GM19240 (cell line): ENCODE results near the gene STX12.
A peak's percentile ranks its signal among the peaks of the same experiment; 100 is the strongest.
"Not testable (repeated sequence)": the region's sequence is repeated elsewhere in the genome, so short reads cannot be mapped to it uniquely, and the experiment has no call there.

Experiments used
- DNase-seq: peaks from one replicate; pipeline ENCODE4 v3.0.0; 2011; ENCODE audit warnings: low spot score; ENCODE audit not compliant: insufficient read length

STX12 gene

DNA sequence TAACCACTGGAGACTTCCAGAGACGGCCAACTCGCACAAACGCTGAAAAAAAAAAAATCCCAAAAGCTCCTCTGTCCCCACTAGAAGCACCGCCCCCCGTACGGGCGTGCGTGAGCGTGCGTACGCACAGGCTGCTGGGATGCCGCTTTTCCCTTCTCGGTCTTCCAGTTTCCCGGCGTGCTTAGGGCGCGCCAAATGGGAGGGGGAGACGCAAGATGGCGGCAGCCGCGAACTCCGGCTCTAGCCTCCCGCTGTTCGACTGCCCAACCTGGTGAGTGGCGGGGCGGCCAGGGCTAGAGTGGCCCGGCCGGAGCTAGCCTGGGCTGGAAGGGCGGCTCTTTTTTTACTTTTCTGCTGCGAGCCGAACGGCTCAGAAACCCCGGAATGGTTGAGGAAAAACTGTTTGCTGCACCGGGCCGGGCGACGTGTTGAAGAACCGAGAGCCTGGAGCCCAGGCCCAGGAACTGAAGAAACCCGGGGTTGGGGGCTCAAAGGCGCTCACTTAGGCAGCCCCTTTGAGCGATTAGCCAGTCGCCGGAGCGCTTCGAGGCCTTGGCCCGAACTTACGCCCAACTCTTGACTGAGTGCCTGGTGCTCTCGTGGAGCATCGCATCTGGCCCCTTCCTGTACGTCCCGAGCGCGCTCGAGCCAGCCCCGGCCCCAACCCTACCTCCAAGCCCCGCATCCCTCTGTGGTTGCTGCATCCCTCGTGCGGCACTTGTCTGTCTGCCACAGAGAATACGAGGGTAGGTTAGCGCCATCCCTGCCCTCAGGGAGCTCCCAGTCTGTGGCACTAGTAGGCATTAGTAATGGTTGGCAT lies 57.8 kb downstream of the STX12 start, which contains the start of gene PPP1R8:
Gene PPP1R8 (plus strand): TSS at position 162 of the 820 bp plus-strand sequence. CDS start 54 bp downstream, at position 216.
- DNase-seq = peak; percentile 63

DNA sequence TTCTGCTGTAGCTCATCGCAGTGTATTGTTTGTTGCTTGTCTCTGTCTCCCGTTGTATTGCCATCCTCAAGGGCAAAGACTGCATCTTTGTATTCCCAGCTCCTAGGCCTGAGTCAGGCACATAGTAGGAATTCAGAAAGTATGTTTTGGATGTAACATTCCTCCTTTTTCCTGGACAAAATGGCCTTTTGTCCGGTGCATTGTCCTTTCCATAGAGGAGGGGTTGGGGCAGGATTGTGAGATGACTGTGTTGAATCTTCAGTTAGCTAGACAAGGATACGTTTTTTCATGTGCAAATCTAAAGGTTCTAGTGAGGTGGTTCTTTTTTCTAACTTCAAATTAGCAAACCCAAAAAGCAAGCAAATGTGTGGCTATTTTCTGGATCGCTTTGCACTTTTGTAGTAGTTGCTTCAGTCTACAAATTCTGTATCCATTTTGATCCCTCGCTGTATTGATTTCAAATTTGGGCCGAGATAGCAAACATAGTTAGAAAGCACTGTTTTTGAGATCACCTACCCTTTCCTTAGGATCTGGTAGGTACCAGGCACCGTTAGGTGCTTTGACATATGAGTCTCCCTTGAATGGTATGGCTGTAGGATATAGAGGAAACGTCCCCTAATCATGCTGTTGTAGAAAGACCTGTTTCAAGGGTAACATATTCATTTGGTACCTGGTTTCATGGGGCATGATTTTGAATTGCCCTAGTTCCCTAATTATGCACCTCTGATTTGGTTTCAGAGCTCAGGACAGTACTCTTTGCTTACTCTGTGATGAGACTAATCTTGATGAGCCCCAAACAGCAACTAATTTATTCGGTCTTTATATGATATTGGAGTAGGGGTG lies 58.8 kb downstream of the STX12 start:
- DNase-seq = no peak

DNA sequence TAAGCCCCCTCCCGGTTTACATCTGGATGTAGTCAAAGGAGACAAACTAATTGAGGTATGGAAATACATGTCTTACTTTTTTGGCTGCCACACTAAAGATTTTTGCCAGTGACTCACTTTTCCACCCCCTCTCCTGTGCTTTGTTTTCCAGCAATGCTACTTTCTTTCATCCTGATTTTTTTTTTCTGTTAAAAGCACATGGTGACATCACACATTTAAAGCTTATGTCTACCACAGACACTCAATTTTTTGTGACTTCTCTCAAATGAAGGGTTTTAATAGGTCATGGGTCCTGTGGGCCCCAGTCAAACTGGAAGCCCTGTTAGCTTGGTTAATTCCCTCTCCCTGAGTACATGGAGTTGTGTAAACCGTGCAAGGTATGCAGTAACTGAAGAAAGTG lies 59.7 kb downstream of the STX12 start:
- DNase-seq = no peak

DNA sequence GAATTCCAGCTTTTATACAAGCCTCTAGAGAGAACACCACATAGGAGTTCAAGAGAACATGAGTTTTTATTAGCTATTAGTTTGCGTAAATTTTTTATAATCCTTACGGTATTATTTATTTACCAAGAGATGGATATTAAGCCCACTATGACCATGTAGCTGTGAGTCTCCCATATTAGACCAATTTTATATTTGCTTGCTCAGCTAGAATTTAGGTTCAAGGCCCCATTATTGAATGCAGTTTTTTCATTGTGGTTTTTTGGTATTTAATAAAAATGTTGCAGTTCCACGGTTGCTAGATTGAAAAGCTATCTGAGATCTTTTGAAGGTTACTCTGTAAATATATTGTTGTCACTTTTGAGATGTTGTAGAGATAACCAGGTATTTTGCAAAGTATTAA lies 60.5 kb downstream of the STX12 start:
- DNase-seq = no peak

DNA sequence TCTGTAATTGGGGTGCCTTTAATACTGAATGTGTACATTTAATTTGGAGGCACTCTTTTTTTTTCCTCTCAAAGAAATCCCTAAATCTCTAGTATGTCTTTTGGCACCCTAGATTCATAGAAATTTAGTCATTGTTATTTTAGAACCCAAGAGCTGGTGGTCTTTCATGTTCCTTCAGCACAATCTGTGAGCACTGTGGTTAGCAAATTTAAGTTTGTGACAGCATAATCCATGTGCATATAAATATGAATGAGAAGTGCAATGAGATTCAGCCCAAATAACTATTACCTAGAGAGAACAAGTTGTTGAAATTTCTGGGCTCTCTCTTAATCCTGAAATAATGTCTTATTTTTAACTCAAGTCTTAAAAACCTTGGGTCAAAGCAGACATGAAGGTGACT lies 62.0 kb downstream of the STX12 start:
- no peak for DNase-seq

DNA sequence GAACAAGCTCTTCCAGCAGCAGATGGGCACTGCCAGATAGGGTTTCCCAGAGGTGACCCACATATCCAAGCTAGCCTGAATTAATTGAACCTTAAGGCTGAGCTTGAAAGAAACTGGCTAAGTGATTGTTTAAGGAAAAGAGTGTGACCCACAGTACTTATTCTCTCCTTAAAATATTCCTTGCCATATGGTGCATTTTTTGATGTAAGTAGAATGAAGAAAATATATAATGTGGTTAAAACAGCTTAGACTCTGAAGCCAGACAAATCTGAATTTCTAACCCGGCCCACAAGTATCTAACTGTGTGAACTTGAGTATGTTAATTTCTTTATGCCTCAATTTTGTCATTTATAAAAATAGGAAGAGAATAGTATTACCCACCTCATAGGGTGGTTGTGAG lies 62.5 kb downstream of the STX12 start:
- no peak for DNase-seq

DNA sequence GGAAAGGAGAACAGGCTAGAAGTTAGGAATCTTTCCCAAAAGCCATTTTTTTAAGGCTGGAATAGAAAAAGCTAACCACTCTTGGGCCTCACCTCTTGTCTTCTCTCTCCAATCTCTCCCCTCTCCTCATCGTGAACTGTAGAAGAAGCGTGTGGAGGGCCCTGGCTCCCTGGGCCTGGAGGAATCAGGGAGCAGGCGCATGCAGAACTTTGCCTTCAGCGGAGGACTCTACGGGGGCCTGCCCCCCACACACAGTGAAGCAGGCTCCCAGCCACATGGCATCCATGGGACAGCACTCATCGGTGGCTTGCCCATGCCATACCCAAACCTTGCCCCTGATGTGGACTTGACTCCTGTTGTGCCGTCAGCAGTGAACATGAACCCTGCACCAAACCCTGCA lies 76.9 kb downstream of the STX12 start:
- DNase-seq = no peak

DNA sequence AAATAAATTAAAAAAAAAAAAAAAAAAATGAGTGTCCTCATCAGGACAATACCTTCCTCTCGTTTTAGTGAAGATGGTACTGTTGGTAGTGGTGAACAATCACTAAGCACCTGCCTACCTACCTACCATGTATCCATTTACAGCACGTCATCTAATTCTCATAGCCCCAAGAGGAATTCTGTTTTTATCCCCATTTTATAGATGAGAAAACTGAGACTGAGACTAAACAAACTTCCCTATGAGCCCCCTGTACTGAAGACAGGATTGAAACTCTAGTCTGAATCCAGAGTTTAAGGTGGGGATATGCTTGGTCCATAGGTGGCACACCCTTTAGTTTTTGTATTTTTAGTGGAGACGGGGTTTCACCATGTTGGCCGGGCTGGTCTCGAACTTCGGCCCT lies 82.1 kb downstream of the STX12 start:
- DNase-seq = no peak

DNA sequence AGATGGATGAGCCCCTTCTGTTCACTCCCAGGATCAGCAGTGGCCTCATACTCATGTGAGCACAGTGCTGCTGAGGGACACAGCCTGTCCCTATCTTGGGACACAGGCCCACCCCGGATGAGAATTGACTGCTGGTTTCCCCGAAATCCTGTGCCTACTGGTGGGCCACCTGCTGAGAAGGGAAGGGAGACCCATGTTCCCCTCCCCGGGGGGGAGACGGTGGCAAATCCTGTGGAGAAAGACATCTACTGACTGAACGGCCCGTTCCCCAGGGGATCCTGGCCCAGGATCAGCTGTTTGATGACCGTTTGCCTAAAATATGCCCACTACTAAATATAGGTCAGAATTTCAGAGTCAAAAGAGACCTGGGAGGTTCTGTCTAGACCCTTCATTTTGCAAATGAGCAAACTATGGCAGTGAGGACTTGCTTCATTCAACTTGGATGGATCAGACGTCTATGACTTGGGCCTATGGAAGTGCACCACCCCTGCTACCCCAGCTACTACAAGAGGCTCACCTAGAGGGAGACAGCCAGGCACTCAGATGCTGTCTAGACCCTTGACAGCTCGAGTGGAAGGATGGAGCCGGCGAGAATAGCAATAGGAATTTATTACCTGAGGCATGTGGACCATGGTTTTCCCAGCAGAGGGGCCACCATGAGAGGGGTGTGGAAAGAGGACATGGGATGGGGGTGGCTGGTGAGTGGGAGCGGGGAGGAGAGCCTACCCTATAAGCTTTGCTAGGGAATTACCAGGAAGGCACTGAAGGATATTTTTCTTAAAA lies 83.7 kb downstream of the STX12 start:
- no peak for DNase-seq

DNA sequence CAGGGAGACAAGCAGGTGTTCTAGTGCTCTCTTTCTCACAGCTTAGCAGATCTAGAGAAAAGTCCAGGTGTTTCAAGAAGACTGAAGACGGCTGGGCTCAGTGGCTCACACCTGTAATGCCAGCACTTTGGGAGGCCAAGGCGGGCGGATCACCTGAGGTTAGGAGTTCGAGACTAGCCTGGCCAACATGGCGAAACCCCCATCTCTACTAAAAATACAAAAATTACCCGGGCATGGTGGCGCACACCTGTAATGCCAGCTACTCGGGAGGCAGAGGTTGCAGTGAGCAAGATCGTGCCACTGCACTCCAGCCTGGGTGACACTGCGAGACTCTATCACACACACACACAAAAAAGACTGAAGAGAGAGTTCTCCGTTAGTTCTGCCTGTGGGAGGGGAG lies 84.5 kb downstream of the STX12 start:
- not testable (repeated sequence) for DNase-seq

DNA sequence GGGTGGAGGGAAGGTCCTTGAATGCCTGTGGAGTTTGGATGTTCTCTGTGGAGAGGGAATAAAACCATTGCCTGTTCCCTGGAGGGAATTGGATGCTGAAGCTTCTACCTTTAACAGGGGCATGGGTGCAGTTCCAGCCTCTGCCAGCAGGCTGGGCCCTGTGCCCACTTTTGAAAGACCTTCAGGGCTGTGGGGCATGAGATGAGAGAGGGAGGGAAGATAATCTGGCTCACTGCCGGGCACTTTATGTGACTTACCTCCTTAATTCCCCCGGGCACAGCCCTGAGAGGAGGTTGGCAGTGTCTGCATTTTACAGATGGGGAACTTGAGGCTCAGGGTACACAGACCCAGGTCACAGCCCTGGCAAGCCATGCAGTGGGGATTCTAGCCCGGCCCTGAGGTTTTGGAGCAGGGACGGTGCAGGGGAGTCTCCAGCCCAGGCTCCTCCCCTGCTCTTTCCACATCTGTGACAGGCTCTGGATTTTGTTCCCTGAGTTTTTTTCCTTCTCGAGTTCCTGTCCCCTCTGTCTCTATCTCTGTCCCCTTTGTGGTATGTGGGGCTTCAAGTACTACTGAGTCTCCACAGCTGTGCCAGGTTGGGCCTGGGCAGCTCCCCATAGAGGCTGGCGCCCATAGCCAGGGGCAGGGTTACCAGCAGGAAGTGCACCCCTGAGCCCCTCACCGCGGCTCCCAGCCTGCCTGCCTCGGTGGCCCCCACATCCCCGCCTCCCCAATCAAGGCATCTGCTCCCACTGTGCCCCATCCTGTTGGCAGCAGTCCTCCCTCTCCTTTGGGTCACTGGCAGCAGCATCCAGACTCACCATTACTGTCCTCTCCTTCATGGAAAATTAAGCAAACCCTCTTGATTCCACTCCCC lies 85.3 kb downstream of the STX12 start:
- peak; percentile 83 for DNase-seq

DNA sequence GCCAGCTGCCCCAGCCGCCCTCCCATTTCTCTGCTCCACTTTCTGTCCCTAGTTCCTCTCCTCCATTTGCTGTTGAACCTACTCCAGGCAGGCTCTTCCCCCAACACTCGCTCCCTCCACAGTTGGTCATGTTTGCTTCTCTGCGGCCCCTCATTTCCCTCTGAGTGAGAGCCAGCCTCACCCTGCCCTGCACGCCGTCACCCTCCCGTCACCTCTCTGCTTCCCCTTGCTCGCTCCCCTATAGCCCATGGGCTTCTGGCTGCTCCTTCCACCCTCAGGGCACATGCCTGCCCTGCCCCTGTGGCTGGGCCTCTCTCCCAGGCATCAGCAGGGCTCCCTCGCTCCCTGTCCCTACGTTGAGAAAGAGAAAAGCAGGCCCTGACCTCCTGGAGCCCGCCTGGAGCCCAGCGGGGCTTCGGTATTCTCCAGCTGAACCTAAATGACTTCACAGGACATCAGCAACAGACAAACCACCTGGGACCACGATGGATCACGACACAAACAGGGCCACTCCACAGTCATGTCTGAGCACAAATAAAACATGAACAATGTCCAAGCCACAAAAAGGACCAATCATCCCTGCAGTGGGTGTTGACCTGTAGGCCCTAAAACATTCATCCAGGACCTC lies 86.0 kb downstream of the STX12 start:
- DNase-seq = no peak

DNA sequence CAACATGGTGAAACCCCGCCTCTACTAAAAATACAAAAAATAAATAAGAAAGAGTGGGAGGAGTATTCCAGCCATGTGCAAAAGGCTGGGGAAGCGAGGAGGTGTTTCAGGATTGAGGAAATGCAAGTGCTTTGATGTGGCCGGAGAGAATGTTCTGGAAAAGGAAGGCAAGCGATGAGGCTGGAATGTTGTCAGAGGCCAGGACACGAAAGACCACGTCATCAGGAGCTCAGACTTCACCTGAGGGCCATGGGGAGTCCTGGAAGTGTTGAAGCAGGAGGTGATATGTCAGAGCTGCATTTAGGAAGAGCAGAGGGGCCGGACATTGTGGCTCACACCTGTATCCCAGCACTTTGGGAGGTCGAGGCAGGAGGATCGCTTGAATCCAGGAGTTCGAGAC lies 88.4 kb downstream of the STX12 start:
- DNase-seq = no peak

DNA sequence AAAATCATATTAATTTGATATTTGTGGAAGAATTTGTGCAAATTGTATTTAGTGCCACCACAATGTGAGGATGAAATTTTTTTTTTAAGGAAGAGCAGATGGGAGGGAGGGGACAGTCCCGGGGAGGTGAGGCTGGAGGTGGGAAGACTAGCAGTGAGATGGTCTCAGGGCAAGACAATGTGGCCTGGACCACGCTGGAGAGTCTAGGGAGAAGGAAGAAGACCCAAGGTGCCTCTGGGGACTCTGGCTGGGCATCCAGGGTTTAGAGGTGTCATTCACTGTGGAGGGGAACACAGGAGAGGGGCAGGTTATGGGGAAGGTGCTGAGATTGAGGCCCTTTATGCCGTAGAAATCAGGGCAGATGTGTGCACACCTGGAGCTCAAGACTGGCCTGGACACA lies 89.0 kb downstream of the STX12 start:
- no peak for DNase-seq

DNA sequence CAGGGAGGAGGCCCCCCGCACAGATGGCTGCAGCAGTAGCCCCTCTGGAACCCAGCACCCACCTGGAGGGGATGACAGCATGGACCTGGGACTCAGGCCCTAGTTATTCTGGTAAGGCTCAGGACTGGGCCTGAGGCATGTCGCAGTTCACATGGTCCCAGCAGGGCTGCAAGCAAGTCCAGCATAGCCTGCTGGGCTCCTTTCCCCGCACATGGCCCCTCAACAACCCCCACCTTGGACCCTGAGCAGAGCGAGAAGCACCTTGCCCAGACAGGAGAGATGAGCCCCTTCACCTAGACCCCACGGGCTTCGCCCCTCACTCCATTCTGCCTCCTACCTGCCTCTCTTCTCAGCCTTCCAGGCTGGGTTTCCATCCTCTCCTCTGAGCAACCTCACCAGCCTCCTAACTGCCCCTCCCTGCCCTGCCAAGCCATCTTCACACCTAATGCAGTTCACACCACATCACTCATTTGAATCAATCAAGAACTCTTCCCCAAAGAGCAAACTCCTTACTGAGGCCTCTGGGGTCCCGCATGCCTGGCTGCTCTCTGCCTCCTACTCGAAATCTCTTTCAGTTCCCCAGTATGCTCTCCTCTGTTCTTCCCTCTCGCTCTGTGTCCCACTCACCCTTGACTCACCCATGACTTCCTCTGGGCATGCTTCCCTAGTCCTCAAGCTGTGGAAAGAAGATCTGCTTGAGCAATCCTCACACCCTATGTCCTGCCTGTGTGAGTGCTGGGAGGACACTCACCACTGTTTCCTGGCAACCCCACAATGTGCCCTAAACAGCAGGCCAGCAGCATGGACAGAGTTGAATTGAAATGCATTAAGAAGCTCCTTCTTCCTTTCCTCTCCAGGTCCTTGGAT lies 89.9 kb downstream of the STX12 start:
- no peak for DNase-seq

DNA sequence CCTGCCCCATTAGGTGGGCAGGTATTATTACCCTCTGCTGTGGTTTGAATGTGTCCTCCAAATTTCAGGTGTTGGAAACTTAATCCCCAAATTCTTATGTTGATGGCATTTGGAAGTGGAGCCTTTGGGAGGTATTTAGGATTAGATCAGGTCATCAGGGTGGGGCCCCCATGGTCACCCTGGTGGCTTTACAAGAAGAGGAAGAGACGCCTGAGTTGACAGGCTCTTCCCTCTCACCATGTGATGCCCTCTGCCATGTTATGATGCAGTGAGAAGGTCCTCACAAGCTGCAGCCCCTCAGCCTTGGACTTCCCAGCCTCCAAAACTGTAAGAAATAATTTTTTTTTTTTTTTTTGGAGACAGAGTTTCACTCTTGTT lies 90.5 kb downstream of the STX12 start:
- no peak for DNase-seq

DNA sequence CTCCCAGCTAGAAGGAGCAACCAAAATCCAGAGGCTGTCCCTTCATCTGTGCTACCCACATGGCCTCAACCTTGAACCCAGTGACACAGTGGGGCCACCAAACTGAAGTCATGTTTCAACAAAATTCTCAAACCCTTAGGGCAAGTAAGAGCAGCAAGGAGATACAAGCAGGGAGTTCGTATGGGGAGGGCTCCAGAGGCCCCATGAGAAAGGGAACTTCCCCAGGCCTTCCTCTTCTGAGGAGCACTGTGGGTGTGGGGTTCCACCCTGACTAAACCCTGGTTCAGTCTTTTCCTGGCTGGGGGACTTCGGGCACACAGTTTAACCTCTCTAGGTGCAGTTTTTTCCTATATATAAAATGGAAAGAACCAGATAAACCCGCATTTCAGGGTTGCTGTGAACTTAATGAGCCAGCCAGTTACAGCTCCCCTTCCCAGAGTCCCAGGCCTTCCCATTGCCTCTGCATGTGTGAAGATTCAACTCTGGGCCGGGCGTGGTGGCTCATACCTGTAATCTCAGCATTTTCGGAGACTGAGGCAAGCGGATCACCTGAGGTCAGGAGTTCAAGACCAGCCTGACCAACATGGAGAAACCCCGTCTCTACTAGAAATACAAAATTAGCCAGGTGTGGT lies 91.4 kb downstream of the STX12 start:
- DNase-seq = no peak

DNA sequence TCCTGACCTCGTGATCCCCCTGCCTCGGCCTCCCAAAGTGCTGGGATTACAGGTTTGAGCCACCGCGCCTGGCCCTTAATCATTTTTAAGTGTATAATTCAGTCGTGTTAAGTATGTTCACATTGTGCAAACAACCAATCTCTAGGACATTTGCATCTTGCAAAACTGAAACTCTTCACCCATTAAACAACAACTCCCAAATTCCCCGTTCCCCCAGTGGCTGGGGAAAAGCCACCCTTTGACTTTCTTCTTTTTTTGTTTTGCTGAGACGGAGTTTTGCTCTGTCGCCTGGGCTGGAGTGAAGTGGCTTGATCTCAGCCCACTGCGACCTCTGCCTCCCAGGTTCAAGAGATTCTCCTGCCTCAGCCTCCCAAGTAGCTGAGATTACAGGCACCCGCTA lies 92.8 kb downstream of the STX12 start:
- no peak for DNase-seq

DNA sequence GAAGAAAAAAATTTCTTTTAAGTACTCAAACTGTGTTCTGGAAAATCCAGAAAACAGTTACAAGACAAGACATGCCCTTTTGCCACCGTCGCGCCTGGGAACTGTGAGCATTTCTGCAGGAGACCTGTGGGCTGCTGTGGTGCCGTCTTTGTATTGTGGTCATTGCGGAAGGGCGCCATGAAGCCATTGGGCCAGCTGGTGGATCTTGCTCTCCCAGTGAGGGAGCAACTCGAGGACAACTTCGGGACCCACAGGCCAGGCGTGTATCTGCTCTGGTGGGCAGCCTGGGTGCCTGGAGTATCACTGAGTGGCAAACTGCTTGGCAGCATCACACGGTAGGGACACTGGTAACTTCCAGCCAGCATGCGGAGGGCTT lies 95.5 kb downstream of the STX12 start:
- no peak for DNase-seq
